Osteoblast (primary cell): ENCODE measurements around the gene MATN1. TPM values are rescaled to one million over a fixed set of nuclear protein-coding genes. Genes with fewer than 3 reads are reported as not detected.
A peak's percentile ranks its signal among the peaks of the same experiment; 100 is the strongest.
"Not testable (repeated sequence)": the region's sequence is repeated elsewhere in the genome, so short reads cannot be mapped to it uniquely, and the experiment has no call there.

Experiments
- DNase-seq: peaks from one replicate; pipeline ENCODE4 v3.0.0; 2011; ENCODE audit warnings: low spot score, mixed read lengths; ENCODE audit not compliant: insufficient read length; ENCODE audit errors: missing footprints
- H2AFZ ChIP-seq: 2 replicates; pipeline ENCODE4 v1.6.0; 2011; ENCODE audit warnings: mild to moderate bottlenecking, low read length
- H3K27ac ChIP-seq: 2 replicates; pipeline ENCODE4 v1.5.1; 2011; ENCODE audit warnings: mild to moderate bottlenecking, low read depth, low read length, moderate library complexity
- H3K27me3 ChIP-seq: 2 replicates; pipeline ENCODE4 v1.6.0; 2012; ENCODE audit warnings: mild to moderate bottlenecking, control low read depth, inconsistent platforms, low read length, moderate library complexity; ENCODE audit not compliant: insufficient read depth
- H3K36me3 ChIP-seq: 2 replicates; pipeline ENCODE4 v1.5.1; 2011; ENCODE audit warnings: mild to moderate bottlenecking, low read length, control low read depth, moderate library complexity; ENCODE audit not compliant: insufficient read depth
- H3K4me1 ChIP-seq: 2 replicates; pipeline ENCODE4 v1.5.1; 2011; ENCODE audit warnings: mild to moderate bottlenecking, low read length, control low read depth, moderate library complexity; ENCODE audit not compliant: insufficient read depth
- H3K4me2 ChIP-seq: 2 replicates; pipeline ENCODE4 v1.6.0; 2011; ENCODE audit warnings: mild to moderate bottlenecking, low read length; ENCODE audit not compliant: insufficient read depth
- H3K4me3 ChIP-seq: fragments of 200-600 bp; sonication (generic); 3 replicates; pipeline ENCODE4 v1.5.1; 2012; ENCODE audit warnings: mild to moderate bottlenecking, low read length, inconsistent platforms; ENCODE audit not compliant: insufficient read depth
- H3K79me2 ChIP-seq: 2 replicates; pipeline ENCODE4 v1.6.0; 2012; ENCODE audit warnings: mild to moderate bottlenecking, low read length, control low read depth, inconsistent platforms; ENCODE audit not compliant: insufficient read depth
- H3K9me3 ChIP-seq: 2 replicates; pipeline ENCODE4 v1.5.1; 2011; ENCODE audit warnings: low read depth, low read length, control low read depth
- H4K20me1 ChIP-seq: 2 replicates; pipeline ENCODE4 v1.6.0; 2012; ENCODE audit warnings: mild to moderate bottlenecking, low read length, control low read depth; ENCODE audit not compliant: insufficient read depth
- total RNA-seq: library from RNA; depleted of rRNA; stranded (reverse); fragments of >200 nt; gene quantifications from 2 replicates; pipeline ENCODE4 v1.2.3, GENCODE V29; 2012
- TF ChIP-seq, protein P1 (sequence below): IDR thresholded peaks from 2 replicates; pipeline ENCODE4 v1.5.1; 2011; ENCODE audit warnings: mild to moderate bottlenecking, low read depth, low read length, moderate library complexity; ENCODE audit errors: extremely low read depth

MATN1 gene
- total RNA-seq, 1 donor: not detected

DNA sequence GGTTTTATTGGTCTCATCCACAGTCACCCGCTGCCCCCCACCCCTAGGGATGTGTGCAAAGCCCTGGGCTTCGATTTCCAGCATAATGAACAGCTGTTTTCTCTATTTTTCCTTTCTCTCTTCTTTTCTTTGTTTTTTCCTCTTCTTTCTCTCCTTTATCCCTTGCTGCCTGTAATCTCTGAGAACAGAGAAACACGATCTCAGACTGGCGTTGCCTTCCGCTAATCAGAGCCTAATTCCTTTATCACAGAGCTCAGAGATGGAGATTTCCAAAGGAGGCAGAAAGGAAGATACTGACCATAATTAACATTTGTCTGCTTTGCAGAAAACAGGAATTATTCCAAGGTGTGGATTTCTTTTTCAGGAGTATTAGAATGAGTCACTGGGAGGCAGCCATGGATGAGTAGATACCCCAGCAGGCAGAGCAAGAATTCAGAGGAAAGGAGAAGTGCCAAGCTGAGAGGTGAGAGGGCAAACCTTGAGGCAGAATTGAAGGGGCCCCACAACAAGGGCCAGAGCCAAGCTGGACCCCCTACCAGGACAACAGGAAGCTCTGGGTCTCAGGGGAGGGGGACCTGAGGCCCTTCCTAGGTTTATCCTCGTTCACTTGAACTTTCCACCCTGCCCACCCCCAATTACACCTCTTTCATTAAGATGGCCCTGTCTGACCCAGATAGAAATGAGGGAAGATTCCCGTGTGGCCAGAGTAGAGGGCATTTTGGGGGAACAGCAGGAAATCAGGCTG is 33.3 kb downstream of the MATN1 start:
- TF ChIP-seq, protein P1, sequence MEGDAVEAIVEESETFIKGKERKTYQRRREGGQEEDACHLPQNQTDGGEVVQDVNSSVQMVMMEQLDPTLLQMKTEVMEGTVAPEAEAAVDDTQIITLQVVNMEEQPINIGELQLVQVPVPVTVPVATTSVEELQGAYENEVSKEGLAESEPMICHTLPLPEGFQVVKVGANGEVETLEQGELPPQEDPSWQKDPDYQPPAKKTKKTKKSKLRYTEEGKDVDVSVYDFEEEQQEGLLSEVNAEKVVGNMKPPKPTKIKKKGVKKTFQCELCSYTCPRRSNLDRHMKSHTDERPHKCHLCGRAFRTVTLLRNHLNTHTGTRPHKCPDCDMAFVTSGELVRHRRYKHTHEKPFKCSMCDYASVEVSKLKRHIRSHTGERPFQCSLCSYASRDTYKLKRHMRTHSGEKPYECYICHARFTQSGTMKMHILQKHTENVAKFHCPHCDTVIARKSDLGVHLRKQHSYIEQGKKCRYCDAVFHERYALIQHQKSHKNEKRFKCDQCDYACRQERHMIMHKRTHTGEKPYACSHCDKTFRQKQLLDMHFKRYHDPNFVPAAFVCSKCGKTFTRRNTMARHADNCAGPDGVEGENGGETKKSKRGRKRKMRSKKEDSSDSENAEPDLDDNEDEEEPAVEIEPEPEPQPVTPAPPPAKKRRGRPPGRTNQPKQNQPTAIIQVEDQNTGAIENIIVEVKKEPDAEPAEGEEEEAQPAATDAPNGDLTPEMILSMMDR: no peak

DNA sequence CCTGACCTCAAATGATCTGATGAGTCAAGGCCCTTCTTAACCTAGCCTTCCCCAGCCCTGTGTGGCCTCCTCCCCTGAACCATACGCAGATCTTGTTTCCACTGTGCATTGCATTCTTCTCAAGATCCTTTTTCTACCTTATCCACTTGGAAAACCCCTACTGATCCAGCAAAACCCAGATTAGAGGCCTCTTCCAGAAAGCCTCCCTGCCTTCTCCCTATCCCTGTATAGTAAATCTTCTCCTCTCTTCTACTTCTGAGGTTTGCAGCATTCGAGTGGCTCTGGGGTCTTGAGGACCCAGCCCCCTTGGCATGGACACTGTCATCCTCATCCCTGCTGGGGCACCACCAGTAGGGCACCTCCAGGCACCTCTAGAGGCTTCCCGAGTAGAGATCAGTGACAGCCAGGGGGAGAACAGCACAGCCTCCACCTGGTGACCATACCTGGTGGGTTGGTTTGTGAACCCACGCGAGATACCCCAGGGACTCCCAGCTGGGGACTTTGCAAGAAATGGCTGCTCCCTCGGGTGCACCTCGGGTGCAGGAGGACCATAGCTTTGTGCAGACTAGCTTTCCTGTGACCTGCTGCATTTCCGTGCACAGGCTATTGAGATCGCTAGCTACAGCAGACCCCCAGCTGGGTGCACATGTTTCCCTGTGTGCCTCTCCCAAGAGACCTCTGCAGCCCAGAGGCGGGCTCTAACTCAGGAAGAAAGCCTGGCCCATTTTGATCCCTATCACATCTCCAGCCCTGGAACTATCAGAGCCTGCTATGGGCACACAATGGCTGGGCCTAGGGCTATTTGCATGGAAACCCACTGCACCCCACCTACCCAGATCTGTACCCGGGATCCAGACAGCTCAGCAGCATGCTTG is 34.2 kb downstream of the MATN1 start:
- no peak overlapping the region for H3K4me3 ChIP-seq
- H3K4me1 ChIP-seq: no peaks in the 10 kb centered on the region
- H3K79me2 ChIP-seq: no peaks in the 10 kb centered on the region
- no peak overlapping the region for H2AFZ ChIP-seq
- H3K36me3 ChIP-seq: no peaks in the 10 kb centered on the region
- peaks cover 36% of the 10 kb centered on the region for H3K27me3 ChIP-seq
- TF ChIP-seq, protein P1: no peak
- H3K9me3 ChIP-seq: no peaks in the 10 kb centered on the region
- no peak overlapping the region for H3K27ac ChIP-seq
- H4K20me1 ChIP-seq: no peaks in the 10 kb centered on the region
- no peak for DNase-seq
- H3K4me2 ChIP-seq: no peak overlapping the region

More for the DNA sequence above, 33.3 kb downstream of the MATN1 start:
- no peaks in the 10 kb centered on the region for H3K36me3 ChIP-seq
- no peaks in the 10 kb centered on the region for H3K79me2 ChIP-seq
- peaks cover 26% of the 10 kb centered on the region for H3K27me3 ChIP-seq
- H4K20me1 ChIP-seq: no peaks in the 10 kb centered on the region
- DNase-seq: peak; percentile 67
- no peak overlapping the region for H3K4me3 ChIP-seq
- no peaks in the 10 kb centered on the region for H3K4me1 ChIP-seq
- no peak overlapping the region for H3K27ac ChIP-seq
- no peak overlapping the region for H2AFZ ChIP-seq
- no peak overlapping the region for H3K4me2 ChIP-seq
- no peaks in the 10 kb centered on the region for H3K9me3 ChIP-seq

DNA sequence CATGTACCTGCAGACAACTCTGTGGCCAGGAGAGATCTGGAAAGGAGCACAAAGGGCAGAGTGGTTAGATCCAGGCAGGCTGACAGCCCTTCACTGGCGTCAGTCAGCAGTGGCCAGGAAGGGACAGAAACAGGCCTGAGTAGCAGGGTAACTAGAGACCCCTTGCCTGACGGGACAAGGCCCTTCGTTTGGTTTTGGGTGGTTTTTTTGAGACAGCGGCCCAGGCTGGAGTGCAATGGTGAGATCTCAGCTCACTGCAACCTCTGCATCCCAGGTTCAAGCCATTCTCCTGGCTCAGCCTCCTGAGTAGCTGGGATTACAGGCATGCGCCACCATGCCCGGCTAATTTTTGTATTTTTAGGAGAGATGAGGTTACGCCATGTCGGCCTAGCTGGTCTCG is 34.9 kb downstream of the MATN1 start:
- H3K9me3 ChIP-seq, H3K27ac ChIP-seq, DNase-seq, H2AFZ ChIP-seq, H3K79me2 ChIP-seq, H3K4me3 ChIP-seq, H3K4me1 ChIP-seq, H4K20me1 ChIP-seq, H3K4me2 ChIP-seq, H3K36me3 ChIP-seq: not testable (repeated sequence)
- H3K27me3 ChIP-seq: peaks cover 42% of the 10 kb centered on the region

DNA sequence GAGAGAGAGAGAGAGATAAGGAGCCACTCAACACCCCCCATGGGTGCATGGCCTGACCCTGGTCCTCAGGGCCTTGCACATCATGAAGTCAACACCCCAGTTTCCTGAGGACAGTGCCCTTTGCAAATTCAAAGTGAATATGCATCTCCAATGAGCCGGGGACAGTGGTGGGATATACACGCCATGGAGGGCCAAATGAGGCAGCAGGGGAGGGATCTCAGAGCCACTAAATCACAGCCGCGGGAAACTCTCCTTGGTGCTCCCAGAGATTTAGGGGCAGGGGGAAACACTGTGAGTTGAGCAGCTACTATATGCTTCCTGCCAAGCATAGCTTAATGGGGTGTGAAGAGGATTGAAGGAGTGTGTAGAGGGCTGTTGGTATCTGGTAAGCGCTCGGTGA is 35.5 kb downstream of the MATN1 start:
- no peaks in the 10 kb centered on the region for H3K9me3 ChIP-seq
- H2AFZ ChIP-seq: no peak overlapping the region
- no peak overlapping the region for H3K4me3 ChIP-seq
- no peaks in the 10 kb centered on the region for H3K79me2 ChIP-seq
- TF ChIP-seq, protein P1: no peak
- H3K27me3 ChIP-seq: peaks cover 48% of the 10 kb centered on the region
- no peaks in the 10 kb centered on the region for H3K4me1 ChIP-seq
- DNase-seq: no peak
- H3K4me2 ChIP-seq: no peak overlapping the region
- no peak overlapping the region for H3K27ac ChIP-seq
- H4K20me1 ChIP-seq: no peaks in the 10 kb centered on the region
- no peaks in the 10 kb centered on the region for H3K36me3 ChIP-seq
